Right atrium auricular region (tissue), 2 donors: ENCODE data around the gene KCNQ1. TPM values are rescaled to one million over a fixed set of nuclear protein-coding genes. Genes with fewer than 3 reads are reported as not detected.

ENCODE experiments used
- DNase-seq: peaks from one replicate; pipeline ENCODE4 v3.0.0-alpha.2; 2019; ENCODE audit warnings: low spot score
- H3K27ac ChIP-seq, 2 donors: fragments of 200-600 bp; sonication (generic); 1 replicate in 1 of 2; 2 replicates in 1 of 2; pipeline ENCODE4 v1.5.1; 2016 to 2019
- H3K27me3 ChIP-seq, 2 donors: fragments of 200-600 bp; sonication (generic); one replicate each; pipeline versions ENCODE4 v1.5.1 to v1.6.0; 2017 to 2019
- H3K36me3 ChIP-seq: fragments of 200-600 bp; sonication (generic); one replicate; pipeline ENCODE4 v1.5.1; 2016
- H3K4me1 ChIP-seq, 2 donors: fragments of 200-600 bp; sonication (generic); one replicate each; pipeline versions ENCODE4 v1.5.1 to v1.6.0; 2017 to 2019
- H3K4me3 ChIP-seq, 2 donors: fragments of 200-600 bp; sonication (generic); 1 replicate in 1 of 2; 2 replicates in 1 of 2; pipeline ENCODE4 v1.5.1; 2017 to 2019; ENCODE audit warnings: mild to moderate bottlenecking in 1 of 2, moderate library complexity in 1 of 2
- H3K9me3 ChIP-seq, 2 donors: fragments of 200-600 bp; sonication (generic); one replicate each; pipeline ENCODE4 v1.5.1; 2019
- CTCF ChIP-seq, 2 donors: fragments of 200-600 bp; sonication (generic); IDR thresholded peaks; one replicate each; pipeline ENCODE4 v1.5.1; 2019; ENCODE audit warnings: antibody characterized with exemption in 2 of 2
- total RNA-seq, 2 donors: library from RNA; depleted of rRNA; stranded (reverse); fragments of >200 nt; gene quantifications; one replicate each; pipeline ENCODE4 v1.1.0, GENCODE V29; 2016

KCNQ1 gene
- total RNA-seq, 2 donors from 2014 or later = 12.7 to 25.1 TPM

- no peaks in the 10 kb centered on the region for H3K36me3 ChIP-seq
- H3K27me3 ChIP-seq = no peaks in the 10 kb centered on the region
- H3K4me3 ChIP-seq = no peak overlapping the region
- H3K9me3 ChIP-seq = no peaks in the 10 kb centered on the region
- peak overlapping the region; percentile 85 to 96 for H3K27ac ChIP-seq
- DNase-seq = no peak
- H3K4me1 ChIP-seq = peaks cover 0 to 64% of the 10 kb centered on the region in 2 donors
- TF ChIP-seq CTCF (IDR thresholded peaks at IDR 0.05) = no peak
Measured at GRCh38 chr11:2459796-2460531, 15.2 kb downstream of the KCNQ1 start.

- Histone ChIP-seq H3K27me3 (no peaks in the 10 kb centered on the region), H3K27ac (peak overlapping the region; percentile 85 to 96), H3K9me3 (no peaks in the 10 kb centered on the region), H3K4me1 (peaks cover 0 to 71% of the 10 kb centered on the region in 2 donors), H3K36me3 (no peaks in the 10 kb centered on the region), H3K4me3 (no peak overlapping the region)
- no peak for TF ChIP-seq CTCF (IDR thresholded peaks at IDR 0.05)
- no peak for DNase-seq
Measured at GRCh38 chr11:2460540-2461252, 15.9 kb downstream of the KCNQ1 start.

- DNase-seq = no peak
- H3K9me3 ChIP-seq = no peaks in the 10 kb centered on the region
Measured at GRCh38 chr11:2461253-2461955, 16.6 kb downstream of the KCNQ1 start.

GRCh38 chr11:2461956-2462542 lies 17.2 kb downstream of the KCNQ1 start:
- peaks cover 0 to 85% of the 10 kb centered on the region in 2 donors for H3K4me1 ChIP-seq
- no peak overlapping the region for H3K4me3 ChIP-seq
- H3K27ac ChIP-seq = peak overlapping the region; percentile 85 to 96

More at GRCh38 chr11:2461253-2461955, 16.6 kb downstream of the KCNQ1 start:
- peaks cover 0 to 78% of the 10 kb centered on the region in 2 donors for H3K4me1 ChIP-seq
- no peak overlapping the region for H3K4me3 ChIP-seq
- H3K27ac ChIP-seq = peak overlapping the region; percentile 85 to 96
- H3K36me3 ChIP-seq = no peaks in the 10 kb centered on the region
- no peaks in the 10 kb centered on the region for H3K27me3 ChIP-seq
- no peak for TF ChIP-seq CTCF (IDR thresholded peaks at IDR 0.05)

More at GRCh38 chr11:2461956-2462542, 17.2 kb downstream of the KCNQ1 start:
- TF ChIP-seq CTCF (IDR thresholded peaks at IDR 0.05) = no peak
- Histone ChIP-seq H3K9me3 (no peaks in the 10 kb centered on the region), H3K27me3 (no peaks in the 10 kb centered on the region), H3K36me3 (no peaks in the 10 kb centered on the region)
- DNase-seq = no peak
